ENCODE measurements around the gene PCDHA5.

The PCDHA5 gene

GRCh38 chr5:140806834-140807775 is 14.3 kb upstream of the PCDHA5 start, which contains the start of gene PCDHA4:
Gene PCDHA4 (plus strand): TSS chr5:140807068.
- TF ChIP-seq USF1 (IDR thresholded peaks at IDR 0.05) (no peak), REST (IDR thresholded peaks at IDR 0.05; ENCODE audit: low read depth) (no peak), FOXM1 (IDR thresholded peaks at IDR 0.05; ENCODE audit: borderline replicate concordance, low read depth) (no peak), MAX (IDR thresholded peaks at IDR 0.05) (0 out of 2 replicates have a peak, but pooled peaks have one; percentile 21), YY1 (IDR thresholded peaks at IDR 0.05; ENCODE audit: low read depth) (no peak), ZBTB7A (IDR thresholded peaks at IDR 0.05; ENCODE audit: low read depth) (no peak), RAD21 (IDR thresholded peaks at IDR 0.05; ENCODE audit: low read depth) (peak; percentile 58)

GRCh38 chr5:140808889-140809291 is 12.5 kb upstream of the PCDHA5 start:
- TF ChIP-seq YY1 (IDR thresholded peaks at IDR 0.05; ENCODE audit: low read depth) (no peak), MAX (IDR thresholded peaks at IDR 0.05) (no peak), USF1 (IDR thresholded peaks at IDR 0.05) (no peak), TEAD4 (IDR thresholded peaks at IDR 0.05) (no peak), ZBTB7A (IDR thresholded peaks at IDR 0.05; ENCODE audit: low read depth) (no peak), REST (IDR thresholded peaks at IDR 0.05; ENCODE audit: low read depth) (no peak), FOXM1 (IDR thresholded peaks at IDR 0.05; ENCODE audit: borderline replicate concordance, low read depth) (no peak), EGR1 (IDR thresholded peaks at IDR 0.05) (no peak), EP300 (IDR thresholded peaks at IDR 0.05; ENCODE audit: borderline replicate concordance) (no peak), NFIC (IDR thresholded peaks at IDR 0.05) (no peak), TCF12 (IDR thresholded peaks at IDR 0.05; ENCODE audit: low read depth) (no peak), RAD21 (IDR thresholded peaks at IDR 0.05; ENCODE audit: low read depth) (no peak), CREB1 (IDR thresholded peaks at IDR 0.05; ENCODE audit: low read depth) (no peak), CEBPB (IDR thresholded peaks at IDR 0.05) (no peak), TAF1 (IDR thresholded peaks at IDR 0.05; ENCODE audit: low read depth) (no peak)

GRCh38 chr5:140822281-140822629 is 842 bp downstream of the PCDHA5 start:
- TF ChIP-seq EP300 (IDR thresholded peaks at IDR 0.05; ENCODE audit: borderline replicate concordance) = no peak
- no peak for TF ChIP-seq TEAD4 (IDR thresholded peaks at IDR 0.05)
- TF ChIP-seq MAX (IDR thresholded peaks at IDR 0.05) = no peak
- TF ChIP-seq FOXM1 (IDR thresholded peaks at IDR 0.05; ENCODE audit: borderline replicate concordance, low read depth) = no peak
- no peak for TF ChIP-seq ZBTB7A (IDR thresholded peaks at IDR 0.05; ENCODE audit: low read depth)
- TF ChIP-seq TCF12 (IDR thresholded peaks at IDR 0.05; ENCODE audit: low read depth) = no peak
- no peak for TF ChIP-seq CEBPB (IDR thresholded peaks at IDR 0.05)
- TF ChIP-seq REST (IDR thresholded peaks at IDR 0.05; ENCODE audit: low read depth) = no peak
- no peak for TF ChIP-seq CREB1 (IDR thresholded peaks at IDR 0.05; ENCODE audit: low read depth)
- no peak for TF ChIP-seq RAD21 (IDR thresholded peaks at IDR 0.05; ENCODE audit: low read depth)
- TF ChIP-seq NFIC (IDR thresholded peaks at IDR 0.05) = no peak
- no peak for TF ChIP-seq EGR1 (IDR thresholded peaks at IDR 0.05)
- no peak for TF ChIP-seq TAF1 (IDR thresholded peaks at IDR 0.05; ENCODE audit: low read depth)

GRCh38 chr5:140822969-140823368 is 1.6 kb downstream of the PCDHA5 start:
- peak; percentile 34; the same call in 1 of the 2 replicates for TF ChIP-seq REST (IDR thresholded peaks at IDR 0.05; ENCODE audit: low read depth)
